Cerebellar nuclear complex (tissue), 1 donor: ENCODE results near the gene SKP2.
"Not testable (repeated sequence)": the region's sequence is repeated elsewhere in the genome, so short reads cannot be mapped to it uniquely, and the experiment has no call there.

Source experiments
- DNase-seq, 2 experiments: peaks; one replicate each; lab custom pipeline; 2025; lab: John Stamatoyannopoulos, UW

Gene SKP2

DNA sequence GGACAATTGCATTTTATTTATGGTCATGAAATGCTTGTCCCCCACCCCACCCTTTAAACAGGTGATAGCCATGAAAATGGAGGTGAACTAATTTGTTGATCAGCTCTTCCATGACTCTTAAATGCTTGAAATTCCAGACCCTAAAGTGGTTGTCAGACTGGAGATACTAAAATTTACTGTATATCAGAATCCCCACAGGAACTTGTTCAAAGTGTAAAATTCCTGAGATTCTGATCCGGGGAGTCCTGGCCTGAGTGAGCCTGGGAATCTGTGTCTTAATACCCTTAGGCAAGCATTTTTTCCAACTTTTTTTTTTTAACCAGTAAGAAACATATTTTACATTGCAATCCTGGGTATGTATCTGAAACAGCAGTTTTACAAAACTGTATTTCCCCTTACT is 4.7 kb downstream of the SKP2 start:
- DNase-seq = no peak

- no peak for DNase-seq
These were observed 6.2 kb downstream of the SKP2 start for GRCh38 chr5:36158144-36158543.

GRCh38 chr5:36160617-36161016 is 8.7 kb downstream of the SKP2 start:
- DNase-seq = no peak

- DNase-seq = no peak
These were observed 9.4 kb downstream of the SKP2 start for GRCh38 chr5:36161361-36161760.

GRCh38 chr5:36162810-36163486 is 11.0 kb downstream of the SKP2 start:
- no peak for DNase-seq

GRCh38 chr5:36164461-36164860 is 12.6 kb downstream of the SKP2 start:
- DNase-seq = no peak

GRCh38 chr5:36168737-36169136 is 16.8 kb downstream of the SKP2 start:
- no peak for DNase-seq

GRCh38 chr5:36170832-36171424 is 19.0 kb downstream of the SKP2 start:
- DNase-seq = no peak

GRCh38 chr5:36172599-36172998 is 20.7 kb downstream of the SKP2 start:
- no peak for DNase-seq

DNA sequence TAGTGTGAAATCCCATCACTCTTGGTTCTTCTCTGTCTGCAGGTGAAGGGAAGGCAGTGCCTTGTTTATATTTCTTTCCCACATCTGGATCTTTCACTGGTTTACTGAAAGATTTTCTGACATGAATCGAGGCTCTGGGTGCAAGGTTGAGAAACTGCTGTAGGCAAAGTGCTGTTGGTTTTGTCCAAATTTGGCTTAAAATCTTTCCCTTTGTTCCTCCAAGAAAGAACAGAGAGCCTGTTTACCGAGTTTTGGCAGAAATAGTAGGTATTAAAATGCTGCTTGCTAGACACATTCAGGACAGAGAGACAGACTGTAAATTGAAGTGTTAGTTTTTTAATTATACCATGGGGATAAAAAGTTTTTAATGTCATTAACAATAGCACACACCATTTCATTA is 21.5 kb downstream of the SKP2 start:
- DNase-seq = no peak

DNA sequence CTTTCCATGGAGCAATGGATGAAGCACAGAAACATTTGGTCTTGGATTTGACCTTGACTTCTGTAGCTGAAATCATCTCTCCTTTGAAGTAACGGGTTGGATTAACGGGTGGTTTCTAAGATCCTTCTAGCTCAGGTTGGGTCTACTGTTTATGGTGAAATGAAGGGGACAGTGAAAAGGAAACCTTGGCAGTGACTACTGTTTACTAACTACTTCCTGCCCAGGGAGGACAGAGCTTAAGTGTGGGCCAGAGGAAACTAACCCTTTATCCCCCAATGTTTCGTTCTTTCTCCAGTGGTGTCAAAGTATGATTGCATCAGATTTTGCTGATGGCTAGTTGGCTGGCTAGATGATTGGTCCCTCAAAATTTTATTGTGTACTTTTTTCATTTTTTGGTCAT is 22.2 kb downstream of the SKP2 start:
- DNase-seq = no peak

DNA sequence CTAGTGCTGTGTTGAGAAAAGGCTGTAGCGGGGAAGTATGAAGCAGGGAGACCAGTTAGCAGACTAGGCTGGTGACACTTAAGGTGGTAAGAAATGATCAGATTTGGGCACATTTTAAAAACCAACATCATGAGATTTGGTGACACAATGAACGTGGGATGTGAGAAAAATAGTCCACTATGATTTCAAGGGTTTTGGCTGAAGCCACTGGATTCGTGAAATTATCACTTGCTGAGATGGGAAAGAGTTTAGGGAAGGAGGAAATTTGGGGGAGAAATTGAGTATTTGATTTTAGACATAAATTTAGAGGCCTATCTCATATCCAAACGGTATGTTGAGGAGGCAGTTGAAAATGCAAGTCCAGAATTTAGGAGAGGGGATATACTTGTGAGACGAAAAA is 23.1 kb downstream of the SKP2 start:
- no peak for DNase-seq

DNA sequence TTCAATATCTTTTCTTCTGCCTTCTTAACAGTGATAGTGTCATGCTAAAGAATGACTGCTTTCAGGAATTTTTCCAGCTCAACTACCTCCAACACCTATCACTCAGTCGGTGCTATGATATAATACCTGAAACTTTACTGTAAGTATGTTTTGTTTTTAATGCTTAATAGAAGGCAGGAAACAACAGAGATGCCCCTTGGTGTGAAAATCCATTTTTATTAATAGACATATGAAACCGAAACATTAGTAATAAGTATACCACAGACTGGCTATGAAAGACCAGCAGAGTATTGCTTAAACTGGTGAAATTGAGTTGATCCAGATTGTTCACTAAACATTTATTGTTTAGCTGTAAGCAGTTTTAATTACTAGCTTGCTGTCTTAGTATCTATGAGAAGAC is 25.2 kb downstream of the SKP2 start:
- DNase-seq = no peak

DNA sequence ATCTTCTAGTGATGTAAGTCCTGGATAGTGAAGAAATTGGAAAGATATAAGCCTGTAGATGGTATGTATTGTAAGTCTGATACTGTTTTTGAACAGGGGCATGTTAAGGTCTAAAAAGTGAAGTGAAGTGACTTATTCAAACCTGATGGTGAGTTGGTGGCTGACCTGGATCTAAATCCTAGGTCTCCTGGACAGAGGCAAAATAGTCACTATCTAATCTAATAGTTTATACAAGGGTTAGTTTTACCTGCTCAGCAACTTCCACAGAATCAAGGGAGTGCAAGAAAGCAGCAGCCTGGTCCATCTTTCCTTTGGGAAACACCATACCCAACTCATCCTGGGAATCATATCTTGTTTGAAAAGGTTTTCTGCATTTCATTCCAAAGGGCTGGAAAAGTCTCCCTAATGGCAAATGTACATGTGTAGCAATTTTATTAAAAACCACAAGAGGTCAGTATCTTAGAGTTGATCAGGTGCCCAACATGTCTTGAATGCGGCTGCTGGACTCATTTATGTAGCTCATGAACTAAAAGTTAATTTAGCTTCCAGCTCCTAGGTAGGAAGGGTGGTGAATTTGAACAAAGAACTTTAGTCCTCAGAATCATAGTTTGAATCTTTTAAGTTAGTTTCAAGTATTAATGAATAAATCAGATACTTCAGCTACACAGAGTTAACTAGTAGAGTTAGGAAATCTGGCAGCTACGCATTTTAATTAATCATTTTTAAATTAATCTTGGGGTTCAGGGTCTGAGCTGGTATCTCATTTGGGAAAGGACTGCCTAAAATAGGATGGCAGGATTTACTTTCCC is 26.0 kb downstream of the SKP2 start:
- no peak for DNase-seq

GRCh38 chr5:36178524-36178890 is 26.6 kb downstream of the SKP2 start:
- DNase-seq = no peak

DNA sequence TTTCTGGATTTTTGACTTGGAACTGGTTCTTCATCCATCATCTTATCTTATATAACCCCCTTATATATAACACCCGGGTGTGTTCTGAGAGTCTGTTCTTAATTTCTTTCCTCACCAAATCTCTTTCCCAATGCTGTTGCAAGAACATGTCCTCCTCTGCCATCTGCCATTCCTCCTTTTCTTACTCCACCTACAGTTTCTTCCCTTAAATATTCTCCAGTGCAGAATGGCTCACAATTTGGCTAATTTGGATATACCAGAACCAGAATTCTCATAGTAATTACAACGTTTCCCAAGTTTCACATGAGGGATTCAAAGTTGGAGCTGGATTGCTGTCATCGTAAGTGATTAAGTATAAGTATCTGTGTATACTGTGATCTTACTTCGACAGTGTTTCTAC is 28.0 kb downstream of the SKP2 start:
- DNase-seq = no peak

- no peak for DNase-seq
These were observed 28.8 kb downstream of the SKP2 start for GRCh38 chr5:36180556-36181350.

DNA sequence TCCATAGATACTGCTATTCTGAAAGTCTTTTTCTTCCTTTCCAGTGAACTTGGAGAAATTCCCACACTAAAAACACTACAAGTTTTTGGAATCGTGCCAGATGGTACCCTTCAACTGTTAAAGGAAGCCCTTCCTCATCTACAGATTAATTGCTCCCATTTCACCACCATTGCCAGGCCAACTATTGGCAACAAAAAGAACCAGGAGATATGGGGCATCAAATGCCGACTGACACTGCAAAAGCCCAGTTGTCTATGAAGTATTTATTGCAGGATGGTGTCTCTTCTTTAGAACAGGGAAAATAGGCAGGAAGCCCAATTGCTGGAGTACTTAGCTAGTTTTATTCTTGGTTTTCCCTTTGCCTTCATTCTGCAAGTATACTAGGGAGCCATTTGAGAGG is 29.9 kb downstream of the SKP2 start:
- DNase-seq = no peak

- not testable (repeated sequence) for DNase-seq
These were observed 32.5 kb downstream of the SKP2 start for GRCh38 chr5:36184408-36184807.

DNA sequence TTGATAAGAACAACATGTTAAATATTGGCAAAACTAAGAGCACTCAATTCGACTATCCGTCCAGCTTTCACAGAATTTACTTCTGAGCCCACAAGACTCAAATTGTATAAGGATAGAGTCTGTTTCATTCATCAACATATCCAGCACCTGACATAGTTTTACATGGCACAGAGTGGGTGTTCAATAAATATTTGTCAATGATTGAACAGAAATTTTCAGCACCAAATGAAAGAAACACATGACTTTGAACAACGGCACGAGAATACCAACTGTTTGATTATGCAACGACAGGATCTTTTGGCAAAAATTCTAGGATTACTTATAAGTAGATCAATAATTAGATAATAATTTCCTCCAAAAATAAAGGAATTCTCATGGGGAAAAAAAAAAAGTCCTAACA is 41.8 kb downstream of the SKP2 start:
- DNase-seq = no peak

- DNase-seq = no peak
These were observed 46.4 kb downstream of the SKP2 start for GRCh38 chr5:36198281-36198680.

DNA sequence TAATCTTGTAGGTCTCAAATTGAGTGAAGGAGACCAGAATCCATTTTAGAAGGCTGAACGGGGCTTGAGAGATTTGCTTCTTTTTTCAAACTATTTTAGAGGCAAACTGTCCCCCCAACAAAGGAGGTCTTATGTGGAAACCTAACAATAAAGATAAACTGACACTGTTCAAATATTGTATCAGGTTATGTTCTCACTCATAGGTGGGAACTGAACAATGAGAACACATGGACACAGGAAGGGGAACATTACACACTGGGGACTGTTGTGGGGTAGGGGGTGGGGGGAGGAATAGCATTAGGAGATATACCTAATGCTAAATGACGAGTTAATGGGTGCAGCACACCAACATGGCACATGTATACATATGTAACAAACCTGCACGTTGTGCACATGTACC is 46.9 kb downstream of the SKP2 start:
- not testable (repeated sequence) for DNase-seq

DNA sequence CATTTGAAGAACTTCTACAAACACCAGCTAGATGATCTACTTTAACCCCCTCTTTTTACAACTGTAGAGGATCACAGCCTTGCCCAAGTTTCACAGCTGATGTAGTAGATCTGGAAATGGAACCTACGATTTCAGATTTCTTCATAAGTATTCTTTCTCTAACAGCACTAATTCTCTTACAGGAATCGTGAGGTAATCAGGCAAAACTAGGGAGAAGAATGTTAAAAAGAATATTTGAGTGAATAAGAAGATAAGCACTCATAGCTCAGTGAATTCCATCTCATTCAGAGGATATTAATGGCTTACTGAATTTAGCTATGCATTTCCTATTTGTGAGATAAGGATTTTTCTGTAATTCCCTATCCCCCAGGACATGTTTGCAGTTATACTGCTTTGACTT is 47.7 kb downstream of the SKP2 start:
- DNase-seq = no peak
